GM12878 (cell line): ENCODE measurements around the gene BTNL9. TPM values are rescaled to one million over a fixed set of nuclear protein-coding genes. Genes with fewer than 3 reads are reported as not detected.

Source experiments
- ATAC-seq: fragments of 200-7000 bp; cut with Tn5 transposase; 3 replicates; pipeline ENCODE4 v1.9.1; 2020; ENCODE audit warnings: mild to moderate bottlenecking, moderate library complexity
- BruUV-seq: library from RNA; stranded (reverse); fragments of 400-500 nt; replicated peaks from 2 replicates; lab custom pipeline; 2021; lab: Mats Ljungman, UMichigan
- CTCF ChIA-PET: fragments of 300-600 bp; sonication (Branson Sonifier 250); formaldehyde crosslinking; extraction: SDS; loops from one replicate; lab custom pipeline; 2021; ENCODE audit warnings: inconsistent platforms; lab: Yijun Ruan, JAX
- POLR2A ChIA-PET: fragments of 350-600 bp; formaldehyde crosslinking; extraction: SDS; loops from one replicate; lab custom pipeline; 2021; ENCODE audit warnings: inconsistent platforms; lab: Charles Lee
- RAD21 ChIA-PET: fragments of 300-600 bp; sonication (Branson Sonifier 250); formaldehyde crosslinking; loops from one replicate; lab custom pipeline; 2023; ENCODE audit warnings: antibody characterized with exemption; ENCODE audit not compliant: unreplicated experiment; lab: Charles Lee
- SMC1A ChIA-PET: fragments of 300-600 bp; sonication (Branson Sonifier 250); formaldehyde crosslinking; loops from one replicate; lab custom pipeline; 2023; ENCODE audit not compliant: unreplicated experiment, uncharacterized antibody; lab: Charles Lee
- DNase-seq: peaks from one replicate; pipeline ENCODE4 v3.0.0-alpha.2; 2011; ENCODE audit warnings: low read depth, low spot score
- FAIRE-seq: peaks from 3 replicates; lab custom pipeline; 2011; peaks lifted over from hg19 to GRCh38; lab: Jason Lieb, UNC
- H2AFZ ChIP-seq: 2 replicates; pipeline ENCODE4 v1.6.0; 2011; ENCODE audit warnings: low read depth, low read length, control low read depth; ENCODE audit not compliant: control insufficient read depth
- H3K27ac ChIP-seq: 2 replicates; pipeline ENCODE4 v1.5.1; 2011; ENCODE audit warnings: control low read depth; ENCODE audit not compliant: control insufficient read depth, insufficient read depth
- H3K27me3 ChIP-seq, 2 experiments: replicated peaks in 1 of 2; 2 replicates each; pipeline versions ENCODE4 v1.6.0 to v1.6.1; 2011; ENCODE audit warnings: low read length in 1 of 2; ENCODE audit not compliant: control insufficient read depth in 2 of 2, insufficient read depth in 2 of 2
- H3K36me3 ChIP-seq, 2 experiments: 2 replicates each; pipeline ENCODE4 v1.5.1; 2011; ENCODE audit warnings: low read length in 1 of 2; ENCODE audit not compliant: control insufficient read depth in 2 of 2, insufficient read depth in 2 of 2
- H3K4me1 ChIP-seq: 2 replicates; pipeline ENCODE4 v1.6.1; 2011; ENCODE audit warnings: mild to moderate bottlenecking, low read length, moderate library complexity, mixed read lengths; ENCODE audit not compliant: control insufficient read depth, insufficient read depth
- H3K4me2 ChIP-seq: 2 replicates; pipeline ENCODE4 v1.6.0; 2011; ENCODE audit warnings: control low read depth; ENCODE audit not compliant: control insufficient read depth, insufficient read depth
- H3K4me3 ChIP-seq: fragments of 200-600 bp; sonication (generic); 2 replicates; pipeline ENCODE4 v1.5.1; 2016
- H3K79me2 ChIP-seq: 2 replicates; pipeline ENCODE4 v1.6.0; 2011; ENCODE audit warnings: low read length; ENCODE audit not compliant: control insufficient read depth, insufficient read depth
- H3K9ac ChIP-seq: 2 replicates; pipeline ENCODE4 v1.8.0; 2011; ENCODE audit warnings: low read length, control low read depth, mixed read lengths; ENCODE audit not compliant: control insufficient read depth, insufficient read depth
- H3K9me3 ChIP-seq: replicated peaks from 3 replicates; pipeline ENCODE4 v1.5.1; 2011; ENCODE audit warnings: mild to moderate bottlenecking, low read length; ENCODE audit not compliant: control insufficient read depth, insufficient read depth
- H4K20me1 ChIP-seq: 2 replicates; pipeline ENCODE4 v1.6.0; 2011; ENCODE audit not compliant: control insufficient read depth, insufficient read depth
- FOXK2 ChIP-seq: fragments of 450-650 bp; IDR thresholded peaks from 2 replicates; pipeline ENCODE4 v1.6.1; 2017; ENCODE audit warnings: mild to moderate bottlenecking, moderate library complexity
- HDAC2 ChIP-seq: fragments of 200-600 bp; sonication (generic); IDR thresholded peaks from 2 replicates; pipeline ENCODE4 v1.6.1; 2017
- IKZF1 ChIP-seq: fragments of 450-650 bp; conservative IDR thresholded peaks from 2 replicates; pipeline ENCODE4 v1.6.1; 2017; ENCODE audit warnings: antibody characterized with exemption, mild to moderate bottlenecking
- IKZF2 ChIP-seq, 2 experiments: fragments of 450-650 bp; IDR thresholded peaks; 2 replicates each; pipeline ENCODE4 v1.6.1; 2017; ENCODE audit warnings: mild to moderate bottlenecking in 2 of 2, moderate library complexity in 2 of 2
- LARP7 ChIP-seq: fragments of 450-650 bp; IDR thresholded peaks from 2 replicates; pipeline ENCODE4 v1.6.1; 2017; ENCODE audit warnings: mild to moderate bottlenecking
- MTA3 ChIP-seq: IDR thresholded peaks from 2 replicates; pipeline ENCODE4 v1.6.1; 2012; ENCODE audit warnings: low read length, inconsistent platforms, borderline replicate concordance
- PAX5 ChIP-seq: IDR thresholded peaks from 2 replicates; pipeline ENCODE4 v1.6.1; 2011; ENCODE audit warnings: low read depth, low read length, borderline replicate concordance
- RUNX3 ChIP-seq: IDR thresholded peaks from 2 replicates; pipeline ENCODE4 v1.6.1; 2012; ENCODE audit warnings: low read length, inconsistent platforms
- TBL1XR1 ChIP-seq: IDR thresholded peaks from 2 replicates; pipeline ENCODE4 v1.6.1; 2012; ENCODE audit warnings: low read depth, low read length, improper control_type of control experiment
- WGBS: methylation state at CpG from one replicate; pipeline ENCODE4 v1.1.6; 2016; ENCODE audit warnings: low lambda C conversion rate; ENCODE audit not compliant: insufficient replicate concordance, insufficient coverage; ENCODE audit errors: missing lambda C conversion rate; 5-methylcytosine and 5-hydroxymethylcytosine counted together
- in situ Hi-C: fragments of 300-500 bp; cut with MboI; formaldehyde crosslinking; loops from 9 replicates; pipeline ENCODE4 v1.14.3; 2018; ENCODE audit warnings: mixed read lengths
- intact Hi-C: fragments of 100-400 bp; cut with micrococcal nuclease; formaldehyde crosslinking; loops from one replicate; pipeline ENCODE4 v1.14.2; 2022; ENCODE audit not compliant: unreplicated experiment
- polyA plus RNA-seq, 11 experiments: library from polyadenylated mRNA; depleted of rRNA in 4 of 11; unstranded in 6 of 11; stranded (reverse) in 5 of 11; fragments of >200 nt; fragmentation: Nextera tagmentation in 4 of 11; fragmentation: Illumina TruSeq in 1 of 11; extraction: Ambion mirVana in 4 of 11; extraction: Trizol in 1 of 11; gene quantifications; 1 replicate in 1 of 11; 2 replicates in 10 of 11; pipeline versions ENCODE4 v1.2.1 to v1.2.3, GENCODE V29; 2011 to 2016; ENCODE audit warnings: inconsistent platforms in 2 of 11, missing spikeins in 2 of 11, low read depth in 1 of 11
- total RNA-seq, 4 experiments: library from RNA; depleted of rRNA in 3 of 4; stranded (reverse); fragments of >200 nt in 3 of 4; fragmentation: Illumina TruSeq in 1 of 4; extraction: Trizol in 1 of 4; gene quantifications; 2 replicates each; pipeline versions ENCODE4 v1.2.1 to v1.2.3, GENCODE V29; 2013 to 2021
- TF ChIP-seq, protein P1 (sequence below): fragments of 450-650 bp; formaldehyde crosslinking; IDR thresholded peaks from 2 replicates; pipeline ENCODE4 v1.4.0; 2020; ENCODE audit warnings: mild to moderate bottlenecking, moderate library complexity
- TF ChIP-seq, protein P2 (sequence below): IDR thresholded peaks from 2 replicates; pipeline ENCODE4 v1.6.1; 2012; ENCODE audit warnings: low read depth, low read length, improper control_type of control experiment
- TF ChIP-seq, protein P3 (sequence below): fragments of 450-650 bp; IDR thresholded peaks from 2 replicates; pipeline ENCODE4 v1.6.1; 2017; ENCODE audit warnings: mild to moderate bottlenecking, low read depth, inconsistent platforms; ENCODE audit not compliant: poor library complexity, severe bottlenecking

BTNL9 gene
- total and polyA plus RNA-seq, 10 of the 15 experiments (the other 5 are each of a cell fraction or from before 2014, with no cell fraction given): 0.01 to 16.5 (median 0.06) TPM; not detected in 5

GRCh38 chr5:181060231-181060590 is 20.1 kb downstream of the BTNL9 start (continued):
- TF ChIP-seq, protein P1, sequence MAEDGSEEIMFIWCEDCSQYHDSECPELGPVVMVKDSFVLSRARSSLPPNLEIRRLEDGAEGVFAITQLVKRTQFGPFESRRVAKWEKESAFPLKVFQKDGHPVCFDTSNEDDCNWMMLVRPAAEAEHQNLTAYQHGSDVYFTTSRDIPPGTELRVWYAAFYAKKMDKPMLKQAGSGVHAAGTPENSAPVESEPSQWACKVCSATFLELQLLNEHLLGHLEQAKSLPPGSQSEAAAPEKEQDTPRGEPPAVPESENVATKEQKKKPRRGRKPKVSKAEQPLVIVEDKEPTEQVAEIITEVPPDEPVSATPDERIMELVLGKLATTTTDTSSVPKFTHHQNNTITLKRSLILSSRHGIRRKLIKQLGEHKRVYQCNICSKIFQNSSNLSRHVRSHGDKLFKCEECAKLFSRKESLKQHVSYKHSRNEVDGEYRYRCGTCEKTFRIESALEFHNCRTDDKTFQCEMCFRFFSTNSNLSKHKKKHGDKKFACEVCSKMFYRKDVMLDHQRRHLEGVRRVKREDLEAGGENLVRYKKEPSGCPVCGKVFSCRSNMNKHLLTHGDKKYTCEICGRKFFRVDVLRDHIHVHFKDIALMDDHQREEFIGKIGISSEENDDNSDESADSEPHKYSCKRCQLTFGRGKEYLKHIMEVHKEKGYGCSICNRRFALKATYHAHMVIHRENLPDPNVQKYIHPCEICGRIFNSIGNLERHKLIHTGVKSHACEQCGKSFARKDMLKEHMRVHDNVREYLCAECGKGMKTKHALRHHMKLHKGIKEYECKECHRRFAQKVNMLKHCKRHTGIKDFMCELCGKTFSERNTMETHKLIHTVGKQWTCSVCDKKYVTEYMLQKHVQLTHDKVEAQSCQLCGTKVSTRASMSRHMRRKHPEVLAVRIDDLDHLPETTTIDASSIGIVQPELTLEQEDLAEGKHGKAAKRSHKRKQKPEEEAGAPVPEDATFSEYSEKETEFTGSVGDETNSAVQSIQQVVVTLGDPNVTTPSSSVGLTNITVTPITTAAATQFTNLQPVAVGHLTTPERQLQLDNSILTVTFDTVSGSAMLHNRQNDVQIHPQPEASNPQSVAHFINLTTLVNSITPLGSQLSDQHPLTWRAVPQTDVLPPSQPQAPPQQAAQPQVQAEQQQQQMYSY: no peak
- no peak for TF ChIP-seq HDAC2

DNA sequence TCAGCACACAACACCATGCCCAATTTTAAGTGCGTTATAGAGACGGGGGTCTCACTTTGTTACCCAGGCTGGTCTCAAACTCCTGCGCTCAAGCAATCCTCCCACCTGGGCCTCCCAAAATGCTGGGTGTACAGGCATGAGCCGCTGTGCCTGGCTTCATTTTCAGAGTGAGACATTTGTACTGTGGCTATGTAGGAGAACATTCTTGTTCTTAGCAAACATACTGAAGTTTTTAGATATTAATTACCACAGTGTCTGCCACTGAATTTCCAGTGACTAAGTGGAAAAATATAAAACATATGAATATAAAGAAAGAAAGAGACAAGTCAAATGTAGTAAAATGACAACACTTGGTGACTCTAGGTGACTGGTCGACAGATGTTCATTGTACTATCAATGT is 20.9 kb downstream of the BTNL9 start:
- BruUV-seq: no TSS peak
- TF ChIP-seq FOXK2 (no peak), LARP7 (no peak), MTA3 (no peak), RUNX3 (no peak), IKZF2 (IDR thresholded peaks at IDR 0.05) (no peak), IKZF1 (no peak), TBL1XR1 (no peak), PAX5 (no peak)
- TF ChIP-seq, protein P2, sequence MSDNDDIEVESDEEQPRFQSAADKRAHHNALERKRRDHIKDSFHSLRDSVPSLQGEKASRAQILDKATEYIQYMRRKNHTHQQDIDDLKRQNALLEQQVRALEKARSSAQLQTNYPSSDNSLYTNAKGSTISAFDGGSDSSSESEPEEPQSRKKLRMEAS: no peak
- TF ChIP-seq, protein P3, sequence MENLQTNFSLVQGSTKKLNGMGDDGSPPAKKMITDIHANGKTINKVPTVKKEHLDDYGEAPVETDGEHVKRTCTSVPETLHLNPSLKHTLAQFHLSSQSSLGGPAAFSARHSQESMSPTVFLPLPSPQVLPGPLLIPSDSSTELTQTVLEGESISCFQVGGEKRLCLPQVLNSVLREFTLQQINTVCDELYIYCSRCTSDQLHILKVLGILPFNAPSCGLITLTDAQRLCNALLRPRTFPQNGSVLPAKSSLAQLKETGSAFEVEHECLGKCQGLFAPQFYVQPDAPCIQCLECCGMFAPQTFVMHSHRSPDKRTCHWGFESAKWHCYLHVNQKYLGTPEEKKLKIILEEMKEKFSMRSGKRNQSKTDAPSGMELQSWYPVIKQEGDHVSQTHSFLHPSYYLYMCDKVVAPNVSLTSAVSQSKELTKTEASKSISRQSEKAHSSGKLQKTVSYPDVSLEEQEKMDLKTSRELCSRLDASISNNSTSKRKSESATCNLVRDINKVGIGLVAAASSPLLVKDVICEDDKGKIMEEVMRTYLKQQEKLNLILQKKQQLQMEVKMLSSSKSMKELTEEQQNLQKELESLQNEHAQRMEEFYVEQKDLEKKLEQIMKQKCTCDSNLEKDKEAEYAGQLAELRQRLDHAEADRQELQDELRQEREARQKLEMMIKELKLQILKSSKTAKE: no peak
- TF ChIP-seq, all 136 proteins: peak for 0
- ChIA-PET SMC1A (no interaction called here), POLR2A (no interaction called here), CTCF (interaction anchor here (0.6 to 1.2 kb wide), 2 partner anchors 12 to 858 kb away, joined by 3 to 4 read pairs; no protein-coding TSS in a partner anchor), RAD21 (no interaction called here)
- in situ Hi-C loops: no loop called here
- no peak overlapping the region for H2AFZ ChIP-seq
- H3K4me1 ChIP-seq: no peaks in the 10 kb centered on the region
- H4K20me1 ChIP-seq: no peaks in the 10 kb centered on the region
- H3K27me3 ChIP-seq: peaks cover 3% of the 10 kb centered on the region in 2 experiments
- H3K4me2 ChIP-seq: no peak overlapping the region
- no peak overlapping the region for H3K4me3 ChIP-seq
- FAIRE-seq (no peak), ATAC-seq (no peak), DNase-seq (no peak)
- no peaks in the 10 kb centered on the region for H3K79me2 ChIP-seq
- 63% methylated on average over 5 of the region's 5 CpGs for WGBS
- intact Hi-C loops: no loop called here
- no peak overlapping the region for H3K9ac ChIP-seq
- no peaks in the 10 kb centered on the region for H3K36me3 ChIP-seq
- no peaks in the 10 kb centered on the region for H3K9me3 ChIP-seq
- H3K27ac ChIP-seq: no peak overlapping the region
